B cell (primary cell): ENCODE measurements around the gene NHERF2. TPM values are rescaled to one million over a fixed set of nuclear protein-coding genes. Genes with fewer than 3 reads are reported as not detected.

ENCODE experiments used
- ATAC-seq: fragments of 200-7000 bp; cut with Tn5 transposase; one replicate; pipeline ENCODE4 v1.10.0; 2021; ENCODE audit warnings: low read depth, mild to moderate bottlenecking, moderate number of reproducible peaks, moderate library complexity
- CTCF ChIA-PET: fragments of 350-600 bp; sonication (Branson Sonifier 250); formaldehyde crosslinking; loops from one replicate; lab custom pipeline; 2021; ENCODE audit warnings: antibody characterized with exemption, inconsistent platforms; lab: Charles Lee
- POLR2A ChIA-PET: fragments of 350-600 bp; sonication (Branson Sonifier 250); formaldehyde crosslinking; loops from one replicate; lab custom pipeline; 2021; ENCODE audit warnings: antibody characterized with exemption; lab: Charles Lee
- DNase-seq: peaks from one replicate; pipeline ENCODE4 v3.0.0; 2013
- H2AFZ ChIP-seq: 2 replicates; pipeline ENCODE4 v1.6.1; 2012; ENCODE audit warnings: mild to moderate bottlenecking, low read depth, low read length; ENCODE audit not compliant: insufficient read depth, poor library complexity, severe bottlenecking
- H3K27ac ChIP-seq, 2 donors: 1 replicate in 1 of 2; 2 replicates in 1 of 2; pipeline ENCODE4 v1.5.1; 2012 to 2013; ENCODE audit warnings: low read length in 2 of 2, mild to moderate bottlenecking in 2 of 2, moderate library complexity in 1 of 2
- H3K27me3 ChIP-seq, 4 experiments: fragments of 200-600 bp in 1 of 4; sonication (generic) in 1 of 4; replicated peaks in 1 of 4; 1 replicate in 2 of 4; 2 replicates in 2 of 4; pipeline versions ENCODE4 v1.6.1 to v1.7.0; 2013 to 2016; ENCODE audit warnings: low read length in 3 of 4, mild to moderate bottlenecking in 2 of 4, mixed read lengths in 1 of 4, moderate library complexity in 1 of 4; ENCODE audit not compliant: insufficient read depth in 4 of 4, control insufficient read depth in 3 of 4; ENCODE audit errors: control extremely low read depth in 1 of 4
- H3K36me3 ChIP-seq, 2 experiments: replicated peaks in 1 of 2; 1 replicate in 1 of 2; 2 replicates in 1 of 2; pipeline versions ENCODE4 v1.6.1 to v1.7.1; 2013; ENCODE audit warnings: low read length in 1 of 2; ENCODE audit not compliant: insufficient read depth in 2 of 2, control insufficient read depth in 1 of 2; ENCODE audit errors: control extremely low read depth in 1 of 2, extremely low read depth in 1 of 2
- H3K4me1 ChIP-seq, 2 donors: fragments of 200-600 bp in 1 of 2; sonication (generic) in 1 of 2; 1 replicate in 1 of 2; 2 replicates in 1 of 2; pipeline versions ENCODE4 v1.5.1 to v1.6.1; 2013 to 2017; ENCODE audit warnings: low read length in 2 of 2; ENCODE audit not compliant: control insufficient read depth in 2 of 2, insufficient read depth in 2 of 2
- H3K4me2 ChIP-seq: replicated peaks from 2 replicates; pipeline ENCODE3; 2012; ENCODE audit warnings: mild to moderate bottlenecking, low read depth, low read length; ENCODE audit not compliant: poor library complexity, severe bottlenecking
- H3K4me3 ChIP-seq, 5 experiments: fragments of 200-600 bp in 1 of 5; sonication (generic) in 1 of 5; 1 replicate in 3 of 5; 2 replicates in 2 of 5; pipeline versions ENCODE4 v1.5.1 to v1.7.0; 2011 to 2016; ENCODE audit warnings: low read length in 4 of 5, mild to moderate bottlenecking in 4 of 5, low read depth in 2 of 5, control low read depth in 1 of 5, moderate library complexity in 1 of 5; ENCODE audit not compliant: insufficient read depth in 1 of 5; ENCODE audit errors: control extremely low read depth in 1 of 5, extremely low read depth in 1 of 5
- H3K79me2 ChIP-seq: fragments of 200-600 bp; sonication (generic); one replicate; pipeline ENCODE4 v1.6.0; 2016; ENCODE audit warnings: low read length; ENCODE audit not compliant: control insufficient read depth, insufficient read depth
- H3K9ac ChIP-seq: fragments of 200-600 bp; sonication (generic); 2 replicates; pipeline ENCODE4 v1.6.1; 2017; ENCODE audit warnings: mild to moderate bottlenecking, low read length, moderate library complexity
- H3K9me3 ChIP-seq, 3 donors: one replicate each; pipeline versions ENCODE4 v1.6.1 to v1.7.1; 2013; ENCODE audit warnings: low read length in 2 of 3; ENCODE audit not compliant: control insufficient read depth in 2 of 3, insufficient read depth in 1 of 3; ENCODE audit errors: control extremely low read depth in 1 of 3
- H4K20me1 ChIP-seq: 2 replicates; pipeline ENCODE4 v1.6.0; 2012; ENCODE audit warnings: mild to moderate bottlenecking, low read length; ENCODE audit not compliant: insufficient read depth, control insufficient read depth, poor library complexity, severe bottlenecking
- H3K27ac Mint-ChIP-seq: one replicate; pipeline ENCODE4 v1.8.0; 2021; ENCODE audit warnings: mixed read lengths
- H3K27me3 Mint-ChIP-seq: one replicate; pipeline ENCODE4 v1.8.0; 2021; ENCODE audit warnings: mixed read lengths
- H3K4me1 Mint-ChIP-seq: one replicate; pipeline ENCODE4 v1.8.0; 2021; ENCODE audit warnings: mixed read lengths
- H3K4me3 Mint-ChIP-seq: one replicate; pipeline ENCODE4 v1.8.0; 2021; ENCODE audit warnings: mixed read lengths
- H3K9me3 Mint-ChIP-seq: one replicate; pipeline ENCODE4 v1.8.0; 2022; ENCODE audit warnings: mixed read lengths; ENCODE audit not compliant: insufficient read depth
- EZH2 ChIP-seq: IDR thresholded peaks from 2 replicates; pipeline ENCODE4 v1.6.1; 2012; ENCODE audit warnings: borderline replicate concordance, low read depth, mild to moderate bottlenecking, moderate library complexity, low read length; ENCODE audit not compliant: insufficient read depth, poor library complexity, severe bottlenecking
- WGBS: methylation state at CpG from one replicate; pipeline ENCODE4 v1.1.5; 2013; ENCODE audit warnings: missing lambda C conversion rate; ENCODE audit not compliant: insufficient coverage; 5-methylcytosine and 5-hydroxymethylcytosine counted together
- intact Hi-C: fragments of 100-400 bp; cut with micrococcal nuclease; formaldehyde crosslinking; loops from one replicate; pipeline ENCODE4 v1.10.0; 2022
- polyA plus RNA-seq: library from polyadenylated mRNA; depleted of rRNA; stranded (reverse); fragments of >200 nt; gene quantifications from 2 replicates; pipeline ENCODE4 v1.2.3, GENCODE V29; 2012
- total RNA-seq, 2 donors: library from RNA; stranded (reverse); fragments of 120-200 nt in 1 of 2; gene quantifications; 1 replicate in 1 of 2; 2 replicates in 1 of 2; pipeline versions ENCODE4 v1.2.3 to v1.2.4, GENCODE V29; 2013 to 2022
- TF ChIP-seq, protein P1 (sequence below): fragments of 200-600 bp; IDR thresholded peaks from one replicate; pipeline ENCODE4 v1.8.0; 2022; ENCODE audit warnings: antibody characterized with exemption, mild to moderate bottlenecking

NHERF2 gene
- total and polyA plus RNA-seq, 2 donors (not counting 1 experiment from before 2014, with no cell fraction given), result 1.8 to 2.2 TPM

DNA sequence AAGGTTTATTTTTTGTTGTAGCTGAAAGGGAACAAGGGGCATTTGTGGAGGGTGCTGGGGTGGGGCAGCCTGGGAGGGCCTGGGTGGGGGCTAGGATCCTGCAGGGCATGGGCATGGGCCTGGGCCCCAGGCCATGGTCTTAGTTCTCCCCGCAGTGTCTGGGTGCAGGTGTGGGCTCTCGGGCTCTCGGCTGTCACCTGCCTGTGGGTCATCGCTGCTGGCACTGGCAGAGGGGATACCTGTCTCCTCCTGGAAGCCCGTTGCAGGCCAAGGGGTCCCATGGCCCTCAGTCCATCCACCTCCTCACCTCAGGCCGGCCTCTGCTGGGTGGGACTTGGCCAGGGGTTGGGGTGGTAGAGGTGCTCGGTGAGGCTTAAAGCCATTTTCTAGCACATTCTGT is 51.4 kb downstream of the NHERF2 start:
- no peak overlapping the region for H3K9ac ChIP-seq
- Mint-ChIP-seq H3K27me3 (no peaks in the 10 kb centered on the region), H3K4me1 (no peaks in the 10 kb centered on the region), H3K9me3 (no peaks in the 10 kb centered on the region), H3K4me3 (no peak overlapping the region), H3K27ac (no peak overlapping the region)
- H3K36me3 ChIP-seq, result peaks cover 0 to 40% of the 10 kb centered on the region in 2 experiments
- POLR2A ChIA-PET, result interaction anchor here (0.6 kb wide), 1 partner anchor 61 kb away, joined by 14 read pairs; no protein-coding TSS in a partner anchor
- H4K20me1 ChIP-seq, result no peaks in the 10 kb centered on the region
- WGBS, result 100% methylated on average over 3 of the region's 7 CpGs
- TF ChIP-seq EZH2, result no peak
- H2AFZ ChIP-seq, result no peak overlapping the region
- CTCF ChIA-PET, result no interaction called here
- no peak overlapping the region for H3K27ac ChIP-seq
- DNase-seq, result no peak
- H3K4me1 ChIP-seq, result no peaks in the 10 kb centered on the region
- no peaks in the 10 kb centered on the region for H3K79me2 ChIP-seq
- no peak overlapping the region for H3K4me2 ChIP-seq
- no peak for ATAC-seq
- intact Hi-C loops, result no loop called here
- H3K4me3 ChIP-seq, result no peak overlapping the region
- H3K9me3 ChIP-seq, result no peaks in the 10 kb centered on the region
- H3K27me3 ChIP-seq, result no peaks in the 10 kb centered on the region

DNA sequence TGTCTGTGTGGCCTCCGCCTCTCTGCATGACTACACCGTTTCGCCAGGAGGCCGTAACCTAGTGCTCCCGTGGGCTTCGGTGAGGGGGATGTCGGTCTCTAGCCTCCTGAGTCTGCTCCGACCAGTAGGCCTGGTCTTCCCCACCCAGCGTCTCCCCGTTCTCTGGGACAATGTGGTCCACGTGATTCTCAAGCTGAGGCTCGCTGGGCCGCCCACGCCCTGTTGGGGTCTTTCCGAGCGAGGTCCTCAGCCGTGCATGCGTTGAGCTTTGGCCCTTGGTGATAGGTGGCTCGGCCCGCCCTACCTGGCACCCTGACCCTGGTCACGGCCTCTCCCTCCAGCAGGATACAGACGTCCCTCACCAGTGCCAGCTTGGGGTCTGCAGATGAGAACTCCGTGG is 52.0 kb downstream of the NHERF2 start:
- no peaks in the 10 kb centered on the region for H3K4me1 ChIP-seq
- H3K79me2 ChIP-seq, result no peaks in the 10 kb centered on the region
- CTCF ChIA-PET, result no interaction called here
- Mint-ChIP-seq H3K27me3 (no peaks in the 10 kb centered on the region), H3K4me1 (no peaks in the 10 kb centered on the region), H3K9me3 (no peaks in the 10 kb centered on the region), H3K4me3 (no peak overlapping the region), H3K27ac (no peak overlapping the region)
- H3K9me3 ChIP-seq, result no peaks in the 10 kb centered on the region
- H3K4me2 ChIP-seq, result no peak overlapping the region
- no peak for ATAC-seq
- TF ChIP-seq, protein P1, sequence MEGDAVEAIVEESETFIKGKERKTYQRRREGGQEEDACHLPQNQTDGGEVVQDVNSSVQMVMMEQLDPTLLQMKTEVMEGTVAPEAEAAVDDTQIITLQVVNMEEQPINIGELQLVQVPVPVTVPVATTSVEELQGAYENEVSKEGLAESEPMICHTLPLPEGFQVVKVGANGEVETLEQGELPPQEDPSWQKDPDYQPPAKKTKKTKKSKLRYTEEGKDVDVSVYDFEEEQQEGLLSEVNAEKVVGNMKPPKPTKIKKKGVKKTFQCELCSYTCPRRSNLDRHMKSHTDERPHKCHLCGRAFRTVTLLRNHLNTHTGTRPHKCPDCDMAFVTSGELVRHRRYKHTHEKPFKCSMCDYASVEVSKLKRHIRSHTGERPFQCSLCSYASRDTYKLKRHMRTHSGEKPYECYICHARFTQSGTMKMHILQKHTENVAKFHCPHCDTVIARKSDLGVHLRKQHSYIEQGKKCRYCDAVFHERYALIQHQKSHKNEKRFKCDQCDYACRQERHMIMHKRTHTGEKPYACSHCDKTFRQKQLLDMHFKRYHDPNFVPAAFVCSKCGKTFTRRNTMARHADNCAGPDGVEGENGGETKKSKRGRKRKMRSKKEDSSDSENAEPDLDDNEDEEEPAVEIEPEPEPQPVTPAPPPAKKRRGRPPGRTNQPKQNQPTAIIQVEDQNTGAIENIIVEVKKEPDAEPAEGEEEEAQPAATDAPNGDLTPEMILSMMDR, result no peak
- no peak for TF ChIP-seq EZH2
- H2AFZ ChIP-seq, result no peak overlapping the region
- no peak overlapping the region for H3K27ac ChIP-seq
- 98% methylated on average over 23 of the region's 23 CpGs for WGBS
- intact Hi-C loops, result no loop called here
- H3K9ac ChIP-seq, result no peak overlapping the region
- peaks cover 0 to 35% of the 10 kb centered on the region in 2 experiments for H3K36me3 ChIP-seq
- no peak overlapping the region for H3K4me3 ChIP-seq
- POLR2A ChIA-PET, result interaction anchor here (0.6 kb wide), 1 partner anchor 1708 kb away, joined by 3 read pairs; the partner anchor contains the start of gene MRPL28
- H3K27me3 ChIP-seq, result no peaks in the 10 kb centered on the region
- no peak for DNase-seq
- H4K20me1 ChIP-seq, result no peaks in the 10 kb centered on the region
